Colonic mucosa (tissue), 4 donors: ENCODE results near the gene SPATA16. TPM values are rescaled to one million over a fixed set of nuclear protein-coding genes. Genes with fewer than 3 reads are reported as not detected.

Experiments used
- DNase-seq: peaks from one replicate; pipeline ENCODE4 v3.0.0-alpha.2; 2020
- H3K27ac ChIP-seq: fragments of 200-600 bp; one replicate; pipeline ENCODE4 v1.8.0; 2021
- H3K27me3 ChIP-seq: fragments of 200-600 bp; one replicate; pipeline ENCODE4 v1.8.0; 2021
- H3K36me3 ChIP-seq: fragments of 200-600 bp; one replicate; pipeline ENCODE4 v1.8.0; 2021
- H3K4me1 ChIP-seq: fragments of 200-600 bp; one replicate; pipeline ENCODE4 v1.8.0; 2021; ENCODE audit warnings: mild to moderate bottlenecking
- H3K4me3 ChIP-seq: fragments of 200-600 bp; one replicate; pipeline ENCODE4 v1.8.0; 2021
- H3K9ac ChIP-seq, 2 donors: one replicate each; pipeline ENCODE4 v1.7.0; 2013; ENCODE audit warnings: control low read depth in 2 of 2, low read depth in 2 of 2, low read length in 2 of 2
- H3K9me3 ChIP-seq: fragments of 200-600 bp; one replicate; pipeline ENCODE4 v1.8.0; 2021
- intact Hi-C: fragments of 100-400 bp; cut with DNase I; formaldehyde crosslinking; loops from one replicate; pipeline ENCODE4 v1.14.1; 2022
- total RNA-seq, 2 donors: library from RNA; stranded (reverse); fragmentation: NEBNext Ultra II Directional in 1 of 2; extraction: Animal tissue kit (Norgen Biotek cat#: 25700) in 1 of 2; gene quantifications; one replicate each; pipeline ENCODE4 v1.2.1, GENCODE V29; 2021
- TF ChIP-seq, protein P1 (sequence below): fragments of 200-600 bp; IDR thresholded peaks from one replicate; pipeline ENCODE4 v1.8.0; 2022; ENCODE audit warnings: antibody characterized with exemption, mild to moderate bottlenecking
- donor health status: healthy.
- donor health status: DM: no; HTN: no; CAD: no.
- donor health status: DM: no; HTN: no; CAD: no.

SPATA16 gene
- total RNA-seq, 2 donors from 2014 or later, result not detected

DNA sequence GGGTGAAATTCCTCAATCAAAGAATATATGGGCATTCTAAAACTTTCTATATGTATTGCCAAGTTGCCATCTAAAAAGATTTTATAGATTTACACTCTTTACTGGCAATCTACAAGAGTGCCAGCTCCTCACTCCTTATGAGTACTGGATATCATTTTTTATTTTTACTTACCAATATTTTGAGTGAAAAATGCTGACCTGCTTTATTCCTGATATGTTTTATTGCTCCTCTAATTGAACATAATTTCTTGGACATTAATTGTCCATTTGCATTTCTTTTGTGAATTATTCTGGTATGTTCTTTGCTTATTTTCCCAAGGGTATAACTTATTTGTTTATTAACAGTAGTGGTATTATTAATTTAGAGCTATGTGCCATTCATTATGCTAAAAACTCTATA lies 293.7 kb downstream of the SPATA16 start:
- H3K9ac ChIP-seq, result no peak overlapping the region
- no peak for DNase-seq
- no peaks in the 10 kb centered on the region for H3K4me1 ChIP-seq
- H3K27me3 ChIP-seq, result no peaks in the 10 kb centered on the region
- intact Hi-C loops, result no loop called here
- no peak overlapping the region for H3K27ac ChIP-seq
- no peaks in the 10 kb centered on the region for H3K9me3 ChIP-seq
- no peaks in the 10 kb centered on the region for H3K36me3 ChIP-seq
- H3K4me3 ChIP-seq, result no peak overlapping the region
- TF ChIP-seq, protein P1, sequence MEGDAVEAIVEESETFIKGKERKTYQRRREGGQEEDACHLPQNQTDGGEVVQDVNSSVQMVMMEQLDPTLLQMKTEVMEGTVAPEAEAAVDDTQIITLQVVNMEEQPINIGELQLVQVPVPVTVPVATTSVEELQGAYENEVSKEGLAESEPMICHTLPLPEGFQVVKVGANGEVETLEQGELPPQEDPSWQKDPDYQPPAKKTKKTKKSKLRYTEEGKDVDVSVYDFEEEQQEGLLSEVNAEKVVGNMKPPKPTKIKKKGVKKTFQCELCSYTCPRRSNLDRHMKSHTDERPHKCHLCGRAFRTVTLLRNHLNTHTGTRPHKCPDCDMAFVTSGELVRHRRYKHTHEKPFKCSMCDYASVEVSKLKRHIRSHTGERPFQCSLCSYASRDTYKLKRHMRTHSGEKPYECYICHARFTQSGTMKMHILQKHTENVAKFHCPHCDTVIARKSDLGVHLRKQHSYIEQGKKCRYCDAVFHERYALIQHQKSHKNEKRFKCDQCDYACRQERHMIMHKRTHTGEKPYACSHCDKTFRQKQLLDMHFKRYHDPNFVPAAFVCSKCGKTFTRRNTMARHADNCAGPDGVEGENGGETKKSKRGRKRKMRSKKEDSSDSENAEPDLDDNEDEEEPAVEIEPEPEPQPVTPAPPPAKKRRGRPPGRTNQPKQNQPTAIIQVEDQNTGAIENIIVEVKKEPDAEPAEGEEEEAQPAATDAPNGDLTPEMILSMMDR, result no peak

DNA sequence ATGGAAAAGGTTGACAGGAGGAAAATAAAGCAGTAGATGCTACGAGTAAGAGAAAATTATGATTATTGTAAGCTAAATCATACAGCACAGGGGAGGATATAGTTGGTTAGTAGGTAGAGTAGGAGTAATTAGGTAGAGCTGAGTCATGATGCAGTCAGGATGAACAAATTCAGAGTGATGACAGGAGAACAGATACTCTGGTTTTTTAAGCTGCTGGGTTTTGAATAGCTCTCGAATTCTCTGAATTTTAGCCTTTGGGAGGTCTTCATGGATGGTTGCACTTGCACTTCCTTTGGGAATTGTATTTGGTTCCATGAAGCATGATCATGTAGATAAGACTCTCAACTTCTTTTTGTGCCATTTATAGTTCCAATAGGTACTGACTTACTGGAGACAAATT lies 294.3 kb downstream of the SPATA16 start:
- no peaks in the 10 kb centered on the region for H3K36me3 ChIP-seq
- intact Hi-C loops, result no loop called here
- H3K4me3 ChIP-seq, result no peak overlapping the region
- TF ChIP-seq, protein P1, result no peak
- DNase-seq, result no peak
- H3K9me3 ChIP-seq, result no peaks in the 10 kb centered on the region
- no peak overlapping the region for H3K9ac ChIP-seq
- no peaks in the 10 kb centered on the region for H3K4me1 ChIP-seq
- no peaks in the 10 kb centered on the region for H3K27me3 ChIP-seq
- no peak overlapping the region for H3K27ac ChIP-seq

DNA sequence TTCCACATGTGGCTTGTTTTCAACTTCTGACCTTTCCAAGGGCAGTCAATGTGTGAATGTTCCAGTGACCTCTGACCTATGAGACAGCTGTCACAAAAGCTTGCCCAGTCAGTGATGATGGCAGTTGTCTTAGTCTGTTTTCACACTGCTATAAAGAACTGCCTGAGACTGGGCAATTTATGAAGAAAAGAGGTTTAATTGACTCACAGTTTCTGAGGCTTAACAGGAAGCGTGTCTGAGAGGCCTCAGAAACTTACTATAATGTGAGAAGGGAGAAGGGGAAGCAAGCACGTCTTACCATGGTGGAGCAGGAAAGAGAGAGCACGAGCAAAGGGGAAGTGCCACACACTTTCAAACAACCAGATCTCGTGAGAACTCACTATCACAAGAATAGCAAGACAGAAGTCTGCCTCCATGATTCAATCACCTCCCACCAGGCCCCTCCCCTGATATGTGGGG lies 294.9 kb downstream of the SPATA16 start:
- intact Hi-C loops, result no loop called here
- H3K27me3 ChIP-seq, result no peaks in the 10 kb centered on the region
- H3K4me1 ChIP-seq, result no peaks in the 10 kb centered on the region
- no peak overlapping the region for H3K9ac ChIP-seq
- no peaks in the 10 kb centered on the region for H3K9me3 ChIP-seq
- H3K27ac ChIP-seq, result no peak overlapping the region
- H3K36me3 ChIP-seq, result no peaks in the 10 kb centered on the region
- TF ChIP-seq, protein P1, result no peak
- no peak for DNase-seq
- H3K4me3 ChIP-seq, result no peak overlapping the region

DNA sequence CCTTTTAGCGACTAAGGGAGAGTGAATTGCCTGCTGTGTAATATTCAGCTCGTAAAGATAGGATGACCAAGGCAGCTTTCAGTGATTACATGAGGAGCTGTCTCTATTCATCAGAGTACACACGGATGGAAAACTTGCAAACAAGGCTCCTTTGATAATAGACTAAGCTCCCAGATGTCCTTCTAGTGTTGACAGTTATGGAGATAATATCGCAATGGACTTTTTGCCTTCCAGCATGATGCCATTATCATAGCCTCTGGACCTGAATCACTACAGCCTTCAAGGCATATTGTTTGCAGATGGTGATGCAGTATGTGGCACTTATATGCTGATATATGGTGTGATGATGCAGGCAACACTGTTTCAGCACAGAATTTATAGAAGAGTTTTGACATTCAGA lies 296.6 kb downstream of the SPATA16 start:
- no peak overlapping the region for H3K9ac ChIP-seq
- intact Hi-C loops, result no loop called here
- no peak overlapping the region for H3K27ac ChIP-seq
- H3K9me3 ChIP-seq, result no peaks in the 10 kb centered on the region
- TF ChIP-seq, protein P1, result no peak
- DNase-seq, result no peak
- no peaks in the 10 kb centered on the region for H3K36me3 ChIP-seq
- no peak overlapping the region for H3K4me3 ChIP-seq
- no peaks in the 10 kb centered on the region for H3K27me3 ChIP-seq
- H3K4me1 ChIP-seq, result no peaks in the 10 kb centered on the region

DNA sequence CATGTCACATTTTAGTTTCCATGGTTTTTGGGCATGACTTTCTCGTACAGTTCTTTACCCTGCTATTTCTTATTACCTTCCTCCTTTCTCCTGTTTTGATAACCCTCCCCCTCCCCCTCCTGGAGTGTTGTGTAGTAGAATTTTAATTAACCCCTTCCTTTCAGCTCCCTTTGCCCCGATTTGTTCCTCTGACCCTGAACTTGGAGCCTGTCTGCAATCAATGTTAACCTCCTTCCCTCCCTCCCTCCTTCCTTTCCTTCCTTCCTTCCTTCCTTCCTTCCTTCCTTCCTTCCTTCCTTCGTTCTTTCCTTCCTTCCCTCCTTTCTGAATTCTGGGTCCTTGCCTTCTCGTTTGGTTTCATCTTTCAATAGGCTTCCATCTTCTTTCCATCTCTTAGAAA lies 300.1 kb downstream of the SPATA16 start:
- Histone ChIP-seq H3K27ac (no peak overlapping the region), H3K9me3 (no peaks in the 10 kb centered on the region), H3K4me3 (no peak overlapping the region), H3K9ac (no peak overlapping the region), H3K36me3 (no peaks in the 10 kb centered on the region), H3K27me3 (no peaks in the 10 kb centered on the region), H3K4me1 (no peaks in the 10 kb centered on the region)
- no peak for DNase-seq
- intact Hi-C loops, result no loop called here
- TF ChIP-seq, protein P1, result no peak

DNA sequence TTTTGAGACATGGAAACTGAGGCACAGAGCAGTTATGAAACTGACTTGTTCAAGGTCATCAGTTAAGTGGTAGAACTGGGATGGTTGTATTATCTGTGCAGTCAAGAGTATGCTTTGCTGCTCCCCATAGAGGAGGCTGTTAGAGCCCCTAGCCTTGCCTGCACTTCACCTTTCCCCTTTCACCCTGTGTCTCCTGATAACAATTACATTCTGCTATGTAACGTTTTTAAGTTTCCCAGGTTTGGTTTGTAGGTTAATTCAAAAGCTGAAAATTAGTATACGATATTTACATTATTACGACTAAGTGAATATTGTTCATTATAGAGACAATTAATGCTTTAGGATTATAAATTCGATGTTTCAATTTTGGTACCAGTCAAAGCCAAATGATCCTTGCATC lies 300.6 kb downstream of the SPATA16 start:
- Histone ChIP-seq H3K4me3 (no peak overlapping the region), H3K9ac (no peak overlapping the region), H3K9me3 (no peaks in the 10 kb centered on the region), H3K27me3 (no peaks in the 10 kb centered on the region), H3K4me1 (no peaks in the 10 kb centered on the region), H3K27ac (no peak overlapping the region), H3K36me3 (no peaks in the 10 kb centered on the region)
- DNase-seq, result no peak
- TF ChIP-seq, protein P1, result no peak
- intact Hi-C loops, result no loop called here
